ENCODE data around the gene PANK3.

DNA sequence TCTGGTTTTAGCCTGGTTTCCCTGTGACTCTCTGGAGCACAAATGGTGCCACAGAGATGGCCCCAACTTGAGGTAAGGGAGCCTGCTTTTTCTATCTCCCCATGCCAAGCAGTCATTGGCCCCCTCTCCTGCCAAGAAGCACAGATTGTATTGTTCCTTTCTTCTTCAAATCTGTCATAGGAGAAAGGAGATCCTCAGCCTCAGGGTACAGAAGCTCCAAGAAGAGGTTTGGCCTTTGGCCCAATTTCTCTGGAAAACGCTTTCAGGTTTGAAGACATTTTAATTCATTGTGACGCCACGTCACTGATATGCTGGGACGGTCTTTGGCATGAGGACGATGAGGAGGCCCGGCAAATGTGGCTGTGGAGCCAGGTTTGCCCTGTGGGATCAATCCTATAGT, 29.2 kb upstream of the PANK3 start:
- TF ChIP-seq, protein P1, sequence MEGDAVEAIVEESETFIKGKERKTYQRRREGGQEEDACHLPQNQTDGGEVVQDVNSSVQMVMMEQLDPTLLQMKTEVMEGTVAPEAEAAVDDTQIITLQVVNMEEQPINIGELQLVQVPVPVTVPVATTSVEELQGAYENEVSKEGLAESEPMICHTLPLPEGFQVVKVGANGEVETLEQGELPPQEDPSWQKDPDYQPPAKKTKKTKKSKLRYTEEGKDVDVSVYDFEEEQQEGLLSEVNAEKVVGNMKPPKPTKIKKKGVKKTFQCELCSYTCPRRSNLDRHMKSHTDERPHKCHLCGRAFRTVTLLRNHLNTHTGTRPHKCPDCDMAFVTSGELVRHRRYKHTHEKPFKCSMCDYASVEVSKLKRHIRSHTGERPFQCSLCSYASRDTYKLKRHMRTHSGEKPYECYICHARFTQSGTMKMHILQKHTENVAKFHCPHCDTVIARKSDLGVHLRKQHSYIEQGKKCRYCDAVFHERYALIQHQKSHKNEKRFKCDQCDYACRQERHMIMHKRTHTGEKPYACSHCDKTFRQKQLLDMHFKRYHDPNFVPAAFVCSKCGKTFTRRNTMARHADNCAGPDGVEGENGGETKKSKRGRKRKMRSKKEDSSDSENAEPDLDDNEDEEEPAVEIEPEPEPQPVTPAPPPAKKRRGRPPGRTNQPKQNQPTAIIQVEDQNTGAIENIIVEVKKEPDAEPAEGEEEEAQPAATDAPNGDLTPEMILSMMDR (IDR thresholded peaks at IDR 0.05 in 8 of 11, conservative IDR thresholded peaks at IDR 0.05 in 3 of 11), result no peak
- TF ChIP-seq POLR2A (IDR thresholded peaks at IDR 0.05), result no peak

All from spleen (tissue), 7 donors.